Dendritic cell treated with granulocyte-macrophage colony-stimulating factor and Interleukin-4, amounts not matched to agents 40 ng/mL and 50 ng/mL, for 4 days (primary cell): ENCODE measurements around the gene LSP1.

ENCODE experiments used
- H3K27ac Mint-ChIP-seq: one replicate; pipeline ENCODE4 v1.8.0; 2022; ENCODE audit warnings: mild to moderate bottlenecking, mixed read lengths
- H3K27me3 Mint-ChIP-seq: one replicate; pipeline ENCODE4 v1.8.0; 2022; ENCODE audit warnings: mild to moderate bottlenecking, mixed read lengths
- H3K36me3 Mint-ChIP-seq: one replicate; pipeline ENCODE4 v1.8.0; 2022; ENCODE audit warnings: low read depth, mixed read lengths
- H3K4me1 Mint-ChIP-seq: one replicate; pipeline ENCODE4 v1.8.0; 2022; ENCODE audit warnings: low read depth, mixed read lengths
- H3K4me3 Mint-ChIP-seq: one replicate; pipeline ENCODE4 v1.8.0; 2022; ENCODE audit warnings: mild to moderate bottlenecking, moderate library complexity, mixed read lengths
- H3K9me3 Mint-ChIP-seq: one replicate; pipeline ENCODE4 v1.8.0; 2022; ENCODE audit warnings: mixed read lengths
- intact Hi-C: fragments of 100-400 bp; cut with micrococcal nuclease; formaldehyde crosslinking; loops from one replicate; pipeline ENCODE4 v1.15.0; 2022

LSP1 gene

DNA sequence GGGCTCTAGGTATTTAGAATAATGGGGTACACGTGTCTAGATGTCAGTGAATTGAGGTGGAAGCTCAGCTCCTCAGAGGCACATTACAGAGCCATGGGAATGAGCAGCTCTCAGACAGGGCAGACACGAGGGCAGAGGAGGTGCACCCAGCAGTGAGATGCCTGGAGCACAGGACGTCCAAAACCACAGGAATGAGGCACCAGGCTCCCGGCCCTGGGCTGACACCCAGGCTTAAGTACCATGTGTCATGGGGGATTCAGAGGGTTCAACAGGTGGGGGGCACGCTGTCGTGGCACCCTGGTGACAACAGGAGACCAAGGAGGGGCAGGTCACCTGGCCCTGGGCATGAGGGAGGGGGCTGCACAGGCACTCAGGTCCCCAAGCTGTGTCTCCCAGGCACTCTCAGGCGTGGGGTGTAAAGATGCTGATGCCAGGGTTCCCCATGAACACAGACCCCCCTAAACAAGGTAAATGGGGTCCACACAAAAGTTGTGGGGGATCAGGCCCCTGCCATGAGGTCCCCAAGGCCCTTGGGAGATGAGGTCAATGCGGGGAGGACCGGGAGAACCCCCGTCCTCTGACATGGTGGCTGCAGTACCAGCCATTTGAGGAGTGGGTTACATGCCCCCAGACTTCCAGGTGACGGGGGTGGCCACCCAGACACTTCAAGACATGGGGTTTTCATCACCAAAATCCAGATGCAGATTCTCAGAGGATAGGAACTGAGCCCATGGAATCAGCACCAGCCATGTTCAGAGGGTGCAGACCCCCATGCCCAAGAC lies 23.7 kb upstream of the LSP1 start:
- Mint-ChIP-seq H3K4me3 (no peak overlapping the region), H3K27ac (no peak overlapping the region), H3K36me3 (no peaks in the 10 kb centered on the region), H3K27me3 (peaks cover 75% of the 10 kb centered on the region), H3K9me3 (no peaks in the 10 kb centered on the region), H3K4me1 (peaks cover 22% of the 10 kb centered on the region)
- intact Hi-C loops = no loop called here

GRCh38 chr11:1830004-1830321 lies 22.9 kb upstream of the LSP1 start:
- peaks cover 22% of the 10 kb centered on the region for H3K4me1 Mint-ChIP-seq
- no peak overlapping the region for H3K27ac Mint-ChIP-seq
- no peaks in the 10 kb centered on the region for H3K36me3 Mint-ChIP-seq
- no peak overlapping the region for H3K4me3 Mint-ChIP-seq
- peaks cover 77% of the 10 kb centered on the region for H3K27me3 Mint-ChIP-seq
- intact Hi-C loops = no loop called here
- H3K9me3 Mint-ChIP-seq = no peaks in the 10 kb centered on the region

- Mint-ChIP-seq H3K9me3 (no peaks in the 10 kb centered on the region), H3K4me3 (no peak overlapping the region), H3K4me1 (peaks cover 22% of the 10 kb centered on the region), H3K36me3 (no peaks in the 10 kb centered on the region), H3K27me3 (peaks cover 83% of the 10 kb centered on the region), H3K27ac (no peak overlapping the region)
- intact Hi-C loops = no loop called here
Observed at GRCh38 chr11:1830322-1831223, 22.3 kb upstream of the LSP1 start.

- H3K27ac Mint-ChIP-seq = no peak overlapping the region
- H3K9me3 Mint-ChIP-seq = no peaks in the 10 kb centered on the region
Observed at GRCh38 chr11:1831338-1832210, 21.3 kb upstream of the LSP1 start.

DNA sequence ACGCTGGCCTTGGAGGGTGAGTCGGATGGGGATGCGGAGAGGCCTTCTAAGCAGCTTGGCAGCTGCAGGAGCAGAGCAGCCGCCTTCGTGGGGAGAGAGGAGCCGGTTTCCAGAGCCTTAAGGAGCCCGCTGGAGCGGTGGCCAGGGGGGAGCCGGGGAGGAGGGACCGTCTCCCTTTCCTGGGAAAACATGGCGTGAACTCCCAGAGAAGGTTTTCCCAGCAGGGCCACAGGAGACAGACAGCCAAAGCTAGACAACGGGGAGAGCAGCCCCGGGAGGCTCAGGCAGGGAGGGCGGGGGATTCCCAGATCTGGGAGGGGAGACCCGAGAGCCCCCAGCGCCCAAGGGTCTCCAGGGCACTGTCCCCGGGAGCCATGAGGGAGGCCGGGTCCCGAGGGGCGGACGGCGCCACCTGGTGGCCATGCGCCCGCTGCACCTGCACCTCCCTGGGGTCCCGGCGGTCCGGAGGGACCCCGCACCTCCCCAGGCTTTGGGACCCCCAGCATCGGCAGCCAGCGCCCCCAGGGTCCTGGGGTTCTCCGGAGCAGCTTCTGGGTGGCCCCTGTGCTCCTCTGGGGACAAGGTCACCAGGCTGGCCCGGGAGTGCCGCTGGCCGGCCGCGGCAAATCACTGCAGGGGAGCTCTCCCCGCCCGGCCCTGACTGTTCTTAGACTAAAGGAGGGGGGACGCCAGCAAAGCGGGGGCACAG lies 20.5 kb upstream of the LSP1 start:
- Mint-ChIP-seq H3K36me3 (no peaks in the 10 kb centered on the region), H3K27ac (no peak overlapping the region), H3K9me3 (no peaks in the 10 kb centered on the region), H3K27me3 (peaks cover 81% of the 10 kb centered on the region), H3K4me1 (peaks cover 24% of the 10 kb centered on the region), H3K4me3 (peak overlapping the region; percentile 30)
- intact Hi-C loops = loop anchor here (1.0 to 2.0 kb wide), 3 partner anchors 126 to 318 kb away; no protein-coding TSS in a partner anchor

More at GRCh38 chr11:1831338-1832210, 21.3 kb upstream of the LSP1 start:
- H3K36me3 Mint-ChIP-seq = no peaks in the 10 kb centered on the region
- peaks cover 84% of the 10 kb centered on the region for H3K27me3 Mint-ChIP-seq
- peaks cover 22% of the 10 kb centered on the region for H3K4me1 Mint-ChIP-seq
- intact Hi-C loops = loop anchor here (1.0 to 2.0 kb wide), 3 partner anchors 125 to 319 kb away; no protein-coding TSS in a partner anchor
- no peak overlapping the region for H3K4me3 Mint-ChIP-seq

DNA sequence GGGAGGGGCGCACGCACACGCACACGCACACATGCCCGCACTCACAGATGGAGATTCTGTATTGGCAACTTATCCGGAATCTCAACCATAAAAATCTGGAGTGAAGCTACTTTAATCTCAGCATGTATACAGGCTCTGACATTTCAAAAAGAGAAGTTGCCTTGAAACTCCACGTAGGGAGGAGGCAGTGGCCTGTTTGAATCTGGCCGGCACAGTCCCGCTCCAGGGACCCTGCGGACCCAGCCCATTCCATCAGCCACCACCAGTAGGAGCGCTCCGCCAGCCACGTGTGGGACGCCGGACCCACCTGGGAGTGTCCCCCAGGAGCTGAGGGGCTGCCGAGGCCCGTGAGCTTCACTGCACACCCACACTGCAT lies 20.0 kb upstream of the LSP1 start:
- Mint-ChIP-seq H3K9me3 (no peaks in the 10 kb centered on the region), H3K27me3 (peaks cover 77% of the 10 kb centered on the region), H3K27ac (no peak overlapping the region), H3K36me3 (no peaks in the 10 kb centered on the region), H3K4me1 (peaks cover 29% of the 10 kb centered on the region), H3K4me3 (peak overlapping the region; percentile 4)
- intact Hi-C loops = loop anchor here (1.0 to 2.0 kb wide), 3 partner anchors 127 to 318 kb away; no protein-coding TSS in a partner anchor

GRCh38 chr11:1834062-1834610 lies 18.7 kb upstream of the LSP1 start:
- Mint-ChIP-seq H3K36me3 (no peaks in the 10 kb centered on the region), H3K4me3 (no peak overlapping the region), H3K4me1 (peaks cover 41% of the 10 kb centered on the region), H3K27ac (no peak overlapping the region), H3K27me3 (peaks cover 65% of the 10 kb centered on the region), H3K9me3 (no peaks in the 10 kb centered on the region)
- intact Hi-C loops = no loop called here

- Mint-ChIP-seq H3K27ac (no peak within 1 kb of the TSS), H3K4me1 (peaks cover 46% of the 10 kb centered on the region), H3K36me3 (no peaks in the 10 kb centered on the region), H3K4me3 (no peak within 1 kb of the TSS), H3K9me3 (no peaks in the 10 kb centered on the region), H3K27me3 (peaks cover 56% of the 10 kb centered on the region)
- intact Hi-C loops = loop anchor here (5.0 kb wide), 1 partner anchor 82 kb away; the partner anchor contains the start of gene TNNT3
Observed at GRCh38 chr11:1834779-1835670, 17.9 kb upstream of the LSP1 start, which contains the start of gene SYT8. Gene SYT8, plus strand, starts transcription at chr11:1834990. Its CDS starts 116 bp downstream, at chr11:1835106.

GRCh38 chr11:1835671-1836010 lies 17.2 kb upstream of the LSP1 start:
- no peak overlapping the region for H3K4me3 Mint-ChIP-seq
- intact Hi-C loops = loop anchor here (5.0 kb wide), 1 partner anchor 82 kb away; the partner anchor contains the start of gene TNNT3

DNA sequence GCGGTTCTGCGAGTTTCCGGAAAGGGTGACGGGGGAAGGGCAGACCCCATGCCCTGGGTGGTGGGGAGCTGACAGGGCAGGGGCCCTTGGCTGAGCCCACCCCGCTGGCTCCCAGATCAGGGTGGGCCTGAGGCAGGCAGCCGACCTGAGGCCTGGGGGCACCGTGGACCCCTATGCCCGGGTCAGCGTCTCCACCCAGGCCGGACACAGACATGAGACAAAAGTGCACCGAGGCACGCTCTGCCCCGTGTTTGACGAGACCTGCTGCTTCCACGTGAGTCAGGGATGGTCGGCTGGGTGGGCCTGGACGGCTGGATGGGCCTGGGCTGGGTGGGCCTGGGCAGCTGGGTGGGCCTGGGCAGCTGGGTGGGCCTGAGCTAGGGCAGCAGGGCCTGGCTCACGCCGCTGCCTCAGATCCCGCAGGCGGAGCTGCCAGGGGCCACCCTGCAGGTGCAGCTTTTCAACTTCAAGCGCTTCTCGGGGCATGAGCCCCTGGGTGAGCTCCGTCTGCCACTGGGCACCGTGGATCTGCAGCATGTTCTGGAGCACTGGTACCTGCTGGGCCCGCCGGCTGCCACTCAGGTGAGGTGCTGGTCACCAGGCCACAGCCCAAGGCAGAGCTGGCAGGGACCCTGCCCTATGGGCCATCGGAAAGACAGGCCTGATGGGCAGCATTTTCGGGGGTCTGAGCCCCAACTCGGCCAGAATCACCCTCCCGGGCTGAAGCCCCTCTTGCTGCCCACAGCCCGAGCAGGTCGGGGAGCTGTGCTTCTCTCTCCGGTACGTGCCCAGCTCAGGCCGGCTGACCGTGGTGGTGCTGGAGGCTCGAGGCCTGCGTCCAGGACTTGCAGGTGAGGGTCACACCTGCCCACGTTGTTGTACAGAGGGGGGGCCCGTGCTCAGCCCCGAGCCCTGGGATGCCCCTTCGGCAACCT lies 16.6 kb upstream of the LSP1 start:
- no peaks in the 10 kb centered on the region for H3K36me3 Mint-ChIP-seq
- no peak overlapping the region for H3K27ac Mint-ChIP-seq
- H3K4me1 Mint-ChIP-seq = peaks cover 53% of the 10 kb centered on the region
- intact Hi-C loops = loop anchor here (5.0 kb wide), 1 partner anchor 81 kb away; the partner anchor contains the start of gene TNNT3
- H3K9me3 Mint-ChIP-seq = no peaks in the 10 kb centered on the region
- peaks cover 44% of the 10 kb centered on the region for H3K27me3 Mint-ChIP-seq
- H3K4me3 Mint-ChIP-seq = no peak overlapping the region

More at GRCh38 chr11:1835671-1836010, 17.2 kb upstream of the LSP1 start:
- Mint-ChIP-seq H3K9me3 (no peaks in the 10 kb centered on the region), H3K27ac (no peak overlapping the region), H3K4me1 (peaks cover 48% of the 10 kb centered on the region), H3K27me3 (peaks cover 50% of the 10 kb centered on the region), H3K36me3 (no peaks in the 10 kb centered on the region)
